ENCODE results near the gene HMCN2.

HMCN2 gene

DNA sequence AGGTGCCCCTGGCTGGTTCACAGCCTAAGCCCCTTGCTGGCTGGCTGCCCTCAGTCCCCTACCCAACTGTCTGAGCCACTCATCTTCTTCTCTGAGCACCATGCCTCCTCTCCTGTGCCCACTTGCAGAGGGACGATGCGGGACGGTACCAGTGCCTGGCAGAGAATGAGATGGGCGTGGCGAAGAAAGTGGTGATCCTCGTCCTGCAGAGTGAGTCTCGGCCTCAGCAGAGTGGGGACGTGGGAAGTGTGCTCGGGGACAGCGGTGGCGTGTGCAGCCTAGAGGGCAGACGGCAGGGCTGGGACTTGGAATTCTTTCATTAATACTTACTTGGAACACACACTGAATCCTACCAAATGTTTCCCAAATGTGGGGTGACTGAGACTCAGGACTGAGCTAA is 144.9 kb downstream of the HMCN2 start:
- DNase-seq (ENCODE audit: low read depth in 1 of 2, low spot score in 1 of 2): no peak

DNA sequence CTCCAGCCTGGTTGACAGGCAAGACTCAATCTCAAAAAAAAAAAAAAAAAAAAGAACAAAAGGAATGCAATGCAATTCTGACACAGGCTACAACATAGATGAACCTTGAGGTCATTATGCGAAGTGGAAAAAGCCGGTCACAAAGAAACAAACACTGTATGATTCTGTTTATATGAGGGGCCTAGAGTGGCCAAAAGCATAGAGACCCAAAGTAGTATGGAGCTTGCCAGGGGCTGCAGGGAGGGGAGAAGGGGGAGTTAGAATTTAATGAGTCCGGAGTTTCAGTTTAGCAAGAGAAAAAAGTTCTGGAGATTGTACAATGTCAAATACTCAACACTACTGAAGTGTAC is 146.0 kb downstream of the HMCN2 start:
- DNase-seq (ENCODE audit: low read depth in 1 of 2, low spot score in 1 of 2): no peak

DNA sequence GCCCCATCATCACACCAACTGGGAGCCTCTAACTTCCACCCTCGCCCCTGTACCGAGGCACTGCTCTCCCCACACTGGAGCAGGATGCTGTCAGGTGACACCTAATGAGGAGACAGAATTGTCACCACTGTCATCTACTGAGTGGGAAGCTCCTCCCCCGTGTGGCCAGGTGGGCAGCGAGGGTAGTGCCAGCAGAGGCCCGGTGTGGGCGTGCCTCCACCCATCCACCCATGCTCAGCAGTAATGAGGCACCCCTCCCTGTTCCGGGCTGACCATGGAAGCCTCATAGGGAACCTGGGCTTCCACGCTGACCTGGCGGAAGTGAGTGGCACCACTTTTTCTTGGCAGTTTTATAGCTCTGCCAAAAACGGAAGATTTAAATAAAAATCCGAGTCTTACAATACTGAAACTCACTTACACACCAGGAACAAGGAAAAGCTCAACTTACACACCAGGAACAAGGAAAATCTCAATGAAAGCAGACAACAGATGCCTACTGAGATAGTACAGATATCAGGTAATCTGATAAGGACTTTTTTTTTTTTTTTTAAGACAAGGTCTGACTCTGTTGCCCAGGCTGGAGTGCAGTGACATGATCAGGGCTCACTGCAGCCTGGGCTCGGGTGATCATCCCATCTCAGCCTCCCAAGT is 148.6 kb downstream of the HMCN2 start:
- no peak for DNase-seq (ENCODE audit: low read depth in 1 of 2, low spot score in 1 of 2)

DNA sequence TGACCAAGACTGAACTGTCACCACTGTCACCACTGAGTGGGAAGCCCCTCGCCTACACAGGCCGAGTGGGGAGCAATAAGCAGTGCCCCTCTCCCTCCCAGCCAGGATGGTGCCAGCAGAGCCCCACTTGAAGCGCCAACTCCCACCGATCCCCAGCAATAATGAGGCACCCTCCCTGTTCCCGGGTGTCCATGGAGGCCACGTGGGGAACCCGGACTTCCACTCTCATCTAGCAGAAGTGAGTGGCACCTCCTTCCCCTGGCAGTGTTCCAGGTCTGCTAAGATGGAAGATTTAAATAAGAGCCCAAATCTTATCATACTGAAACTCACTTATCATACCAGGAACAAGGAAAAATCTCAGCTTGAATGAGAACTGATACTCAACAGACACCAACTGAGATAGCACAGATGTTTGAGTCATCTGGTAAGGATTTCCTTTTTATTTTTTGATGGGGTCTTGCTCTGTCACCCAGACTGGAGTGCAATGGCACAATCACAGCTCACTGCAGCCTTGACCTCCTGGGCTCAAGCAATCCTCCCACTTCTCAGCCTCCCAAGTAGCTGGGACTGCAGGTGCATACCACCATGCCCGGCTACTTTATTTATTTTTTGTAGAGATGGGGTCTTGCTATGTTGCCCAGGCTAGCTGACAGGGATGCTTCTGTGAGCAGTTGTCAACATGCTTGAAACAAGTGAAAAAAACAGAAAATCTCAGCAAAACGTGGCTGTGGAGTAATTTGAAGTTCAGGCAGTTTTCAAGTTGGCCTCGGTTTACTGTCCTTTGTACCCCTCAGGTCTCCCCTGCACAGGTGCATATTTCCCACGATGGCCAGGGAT is 149.6 kb downstream of the HMCN2 start:
- DNase-seq (ENCODE audit: low read depth in 1 of 2, low spot score in 1 of 2): no peak

DNA sequence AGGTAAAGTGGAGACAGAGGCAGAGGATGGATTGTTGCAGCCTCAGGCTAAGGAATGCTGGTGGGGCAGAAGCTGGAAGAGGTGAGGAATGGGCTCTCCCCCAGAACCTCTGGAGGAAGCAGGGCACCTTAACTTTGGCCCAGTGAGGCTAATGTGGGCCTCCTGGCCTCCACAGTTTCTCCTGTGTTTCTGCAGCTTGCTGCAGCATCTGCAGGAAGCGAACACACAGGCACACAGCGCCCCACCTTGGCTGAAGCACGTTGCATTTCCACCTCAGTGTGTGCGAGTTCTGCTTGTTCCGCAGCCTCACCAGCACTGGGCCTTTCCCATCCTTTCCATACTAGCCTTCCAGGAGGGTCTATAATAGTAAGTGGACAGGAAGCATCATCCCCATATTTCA is 152.0 kb downstream of the HMCN2 start:
- no peak for DNase-seq (ENCODE audit: low read depth in 1 of 2, low spot score in 1 of 2)

DNA sequence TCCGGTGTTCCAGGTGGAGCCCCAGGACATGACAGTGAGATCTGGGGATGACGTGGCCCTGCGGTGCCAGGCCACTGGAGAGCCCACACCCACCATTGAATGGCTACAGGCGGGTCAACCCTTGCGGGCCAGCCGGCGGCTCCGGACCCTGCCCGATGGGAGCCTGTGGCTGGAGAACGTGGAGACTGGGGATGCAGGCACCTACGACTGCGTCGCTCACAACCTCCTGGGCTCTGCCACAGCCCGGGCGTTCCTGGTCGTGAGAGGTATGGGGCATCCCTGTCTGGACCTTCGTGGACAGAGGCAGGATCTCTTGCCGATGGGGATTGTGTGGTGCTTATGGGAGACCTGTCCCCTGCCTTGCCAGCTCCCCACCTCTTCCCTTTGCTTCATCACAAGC is 153.2 kb downstream of the HMCN2 start:
- DNase-seq (ENCODE audit: low read depth in 1 of 2, low spot score in 1 of 2): no peak

DNA sequence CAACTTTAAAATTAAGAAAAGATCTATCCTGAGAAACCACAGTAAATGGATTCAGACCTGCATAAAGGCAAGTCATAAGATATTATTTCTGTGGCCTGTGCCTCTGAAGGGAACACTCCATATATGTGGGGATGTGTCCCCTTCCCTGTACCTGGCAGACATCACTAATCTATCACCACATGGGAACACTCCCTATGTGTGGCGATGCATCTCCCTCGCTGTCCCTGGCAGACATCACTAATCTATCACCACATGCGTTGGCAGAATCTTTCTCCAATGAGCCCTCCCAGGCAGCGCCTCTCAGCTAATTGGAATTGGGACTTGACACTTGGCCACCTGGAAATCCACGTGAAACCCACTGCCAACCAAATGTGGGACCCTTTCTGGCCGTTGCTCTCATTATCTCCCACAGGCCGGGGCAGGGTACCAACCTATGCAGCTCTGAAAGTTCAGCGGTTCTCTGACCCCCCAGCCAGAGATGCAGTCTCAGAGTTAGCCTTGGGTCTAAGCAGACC is 154.0 kb downstream of the HMCN2 start:
- no peak for DNase-seq (ENCODE audit: low read depth in 1 of 2, low spot score in 1 of 2)

DNA sequence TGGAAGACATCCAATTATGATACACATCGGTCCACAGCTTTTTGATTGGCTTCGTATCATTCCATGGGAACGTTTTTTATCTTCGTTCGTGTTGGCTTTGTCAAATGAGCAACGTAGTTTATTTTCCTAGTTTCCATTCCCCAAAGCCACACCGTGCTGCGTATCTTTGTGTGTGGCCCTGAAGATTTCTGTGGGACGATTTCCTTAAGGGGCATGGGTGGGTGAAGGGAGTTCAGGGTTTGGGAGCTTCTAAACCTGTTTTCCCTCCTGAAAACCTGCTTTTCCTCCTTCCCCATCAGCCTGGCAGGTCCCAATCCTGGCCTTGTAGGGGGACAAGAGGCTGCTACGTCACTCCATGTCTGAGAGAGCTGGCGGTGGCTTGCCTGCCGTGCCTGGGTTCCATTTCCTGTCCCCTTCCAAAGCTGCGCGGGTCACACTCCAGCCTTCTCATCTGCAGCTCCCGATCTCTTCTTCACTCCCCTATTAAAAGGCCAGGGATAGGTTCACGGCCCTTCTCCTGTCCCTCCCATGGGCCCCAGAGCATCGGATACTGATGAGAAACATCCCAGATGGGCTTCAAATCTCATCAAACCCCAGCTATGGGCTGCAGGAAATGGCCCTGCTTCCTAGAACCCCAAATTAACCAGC is 155.7 kb downstream of the HMCN2 start:
- no peak for DNase-seq (ENCODE audit: low read depth in 1 of 2, low spot score in 1 of 2)

DNA sequence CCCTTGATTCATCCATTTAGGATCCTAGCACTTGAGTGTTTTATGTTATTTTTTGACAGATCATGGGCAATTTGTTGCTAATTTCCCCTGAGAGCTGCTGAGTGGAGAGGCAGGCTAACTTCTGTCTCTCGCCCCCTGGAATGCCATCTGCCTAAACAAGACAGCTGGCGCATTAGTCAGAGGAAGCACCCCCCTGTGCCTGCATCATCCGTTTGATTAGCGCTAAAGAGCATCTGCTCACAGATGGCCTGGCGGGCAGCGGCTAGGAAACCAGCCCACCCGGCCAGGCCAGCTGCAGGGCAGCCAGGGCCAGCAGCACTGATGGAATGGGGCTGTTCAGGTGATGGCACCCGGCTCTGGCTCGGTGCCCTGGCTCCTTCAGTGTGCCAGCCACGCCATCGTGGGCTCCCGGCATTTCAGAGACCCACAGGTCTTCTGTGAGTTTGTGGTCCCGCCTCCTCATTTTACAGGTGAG is 156.3 kb downstream of the HMCN2 start:
- no peak for DNase-seq (ENCODE audit: low read depth in 1 of 2, low spot score in 1 of 2)

DNA sequence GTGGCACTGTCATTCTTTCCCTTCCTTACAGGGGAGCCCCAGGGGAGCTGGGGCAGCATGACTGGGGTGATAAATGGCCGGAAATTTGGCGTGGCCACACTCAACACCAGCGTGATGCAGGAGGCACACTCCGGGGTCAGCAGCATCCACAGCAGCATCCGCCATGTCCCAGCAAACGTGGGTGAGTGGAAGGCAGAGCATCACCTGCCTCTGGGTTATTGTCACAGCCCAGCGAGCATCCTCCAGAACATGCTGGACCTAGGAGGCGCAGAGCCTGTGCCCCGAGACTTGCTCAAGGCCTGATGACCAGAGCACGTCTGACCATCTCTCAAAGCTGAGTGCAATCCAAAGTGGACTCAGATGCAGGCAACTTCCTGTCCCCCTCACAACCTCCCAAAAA is 157.0 kb downstream of the HMCN2 start:
- no peak for DNase-seq (ENCODE audit: low read depth in 1 of 2, low spot score in 1 of 2)

DNA sequence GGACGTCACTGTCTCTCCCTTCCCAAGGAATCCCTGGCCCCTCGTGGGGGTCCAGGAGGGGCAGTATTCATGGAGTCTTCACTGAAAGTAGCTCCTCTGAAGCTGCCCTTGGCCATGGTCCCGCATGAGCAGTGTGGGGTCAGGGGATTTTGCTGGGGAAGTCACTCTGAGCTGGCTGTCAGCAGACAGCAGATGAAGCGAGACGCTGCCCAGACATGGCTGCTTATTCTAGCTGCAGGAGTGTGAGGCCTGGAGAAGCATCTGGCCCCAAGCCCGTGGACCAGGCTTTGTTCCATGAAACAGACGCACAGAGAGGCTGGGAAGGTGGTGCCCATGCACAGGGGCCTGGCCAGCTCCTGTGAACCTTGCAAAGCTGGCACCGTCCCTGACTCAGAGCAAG is 157.7 kb downstream of the HMCN2 start:
- no peak for DNase-seq (ENCODE audit: low read depth in 1 of 2, low spot score in 1 of 2)

DNA sequence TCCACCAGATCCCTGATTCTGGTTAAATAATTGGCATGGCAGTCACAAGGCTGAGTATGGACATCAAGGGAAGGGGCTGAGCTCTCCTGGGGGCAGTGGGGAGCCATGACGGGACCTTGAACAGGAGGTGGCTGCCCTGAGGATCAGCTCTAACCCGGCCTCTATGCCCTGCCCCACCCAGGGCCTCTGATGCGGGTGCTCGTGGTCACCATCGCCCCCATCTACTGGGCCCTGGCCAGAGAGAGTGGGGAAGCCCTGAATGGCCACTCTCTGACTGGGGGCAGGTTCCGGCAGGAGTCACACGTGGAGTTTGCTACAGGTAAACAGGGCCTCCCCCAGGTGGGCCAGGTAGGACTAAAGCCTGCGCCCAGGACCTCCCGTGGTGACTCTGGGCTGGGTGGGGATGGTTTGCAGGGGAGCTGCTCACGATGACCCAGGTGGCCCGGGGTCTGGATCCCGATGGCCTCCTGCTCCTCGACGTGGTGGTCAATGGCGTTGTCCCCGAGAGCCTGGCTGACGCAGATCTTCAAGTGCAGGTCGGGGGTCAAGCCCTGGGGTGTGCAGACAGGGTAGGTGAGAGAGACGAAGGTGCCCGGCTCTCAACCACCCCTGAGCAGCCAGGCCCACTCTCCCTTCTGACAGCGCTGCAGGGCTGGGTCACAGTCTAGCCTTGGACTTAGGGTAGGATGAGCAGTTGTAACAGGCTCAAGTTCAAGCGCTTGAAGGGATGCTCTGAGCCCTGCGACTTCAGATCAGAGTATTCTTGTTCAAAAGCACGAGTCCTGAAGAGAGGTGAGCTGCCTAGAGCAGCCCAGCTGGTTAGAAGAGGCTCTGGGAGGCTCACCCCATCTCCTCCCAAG is 159.3 kb downstream of the HMCN2 start:
- DNase-seq (ENCODE audit: low read depth in 1 of 2, low spot score in 1 of 2): no peak

DNA sequence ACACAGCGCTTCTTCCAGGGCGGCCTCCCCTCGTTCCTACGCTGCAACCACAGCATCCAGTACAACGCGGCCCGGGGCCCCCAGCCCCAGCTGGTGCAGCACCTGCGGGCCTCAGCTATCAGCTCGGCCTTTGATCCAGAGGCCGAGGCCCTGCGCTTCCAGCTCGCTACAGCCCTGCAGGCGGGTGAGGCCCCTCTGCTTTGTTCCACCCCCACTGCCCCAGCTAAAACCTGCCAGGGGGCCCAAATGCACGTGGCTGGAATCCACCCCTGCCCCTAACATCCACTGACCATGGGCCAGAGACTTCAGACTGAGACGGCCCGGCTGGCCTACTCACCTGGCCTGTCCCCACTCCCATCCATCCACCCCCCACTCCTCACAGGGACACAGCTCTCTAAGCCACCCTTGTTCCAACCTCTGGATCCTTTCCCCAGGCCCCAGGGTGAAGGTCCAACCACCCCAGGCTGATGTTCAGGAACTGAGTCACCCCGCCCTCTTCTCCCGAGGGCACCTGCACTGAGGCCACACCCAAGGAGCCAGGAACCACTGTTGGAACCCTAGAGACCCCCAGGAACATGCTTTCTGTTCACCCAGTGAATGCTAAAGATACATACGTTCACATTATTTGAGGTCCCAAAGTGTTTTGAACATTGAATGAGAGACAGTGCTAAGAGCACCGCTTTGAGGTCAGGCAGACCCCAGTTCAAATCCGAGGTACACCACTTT is 160.3 kb downstream of the HMCN2 start:
- no peak for DNase-seq (ENCODE audit: low read depth in 1 of 2, low spot score in 1 of 2)

DNA sequence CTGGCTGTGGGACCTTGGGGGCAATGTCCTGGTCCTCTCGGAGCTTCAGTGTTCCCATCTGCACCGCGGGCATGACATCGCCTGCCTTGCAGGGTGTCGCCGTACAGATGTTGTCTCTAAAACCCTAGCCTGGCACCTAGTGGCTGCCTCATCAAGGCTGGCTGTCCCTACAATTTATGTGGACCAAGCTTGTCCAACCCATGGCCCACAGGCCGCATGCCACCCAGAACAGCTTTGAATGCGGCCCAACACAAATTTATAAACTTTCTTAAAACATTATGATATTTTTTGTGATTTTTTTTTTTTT is 160.9 kb downstream of the HMCN2 start:
- no peak for DNase-seq (ENCODE audit: low read depth in 1 of 2, low spot score in 1 of 2)

DNA sequence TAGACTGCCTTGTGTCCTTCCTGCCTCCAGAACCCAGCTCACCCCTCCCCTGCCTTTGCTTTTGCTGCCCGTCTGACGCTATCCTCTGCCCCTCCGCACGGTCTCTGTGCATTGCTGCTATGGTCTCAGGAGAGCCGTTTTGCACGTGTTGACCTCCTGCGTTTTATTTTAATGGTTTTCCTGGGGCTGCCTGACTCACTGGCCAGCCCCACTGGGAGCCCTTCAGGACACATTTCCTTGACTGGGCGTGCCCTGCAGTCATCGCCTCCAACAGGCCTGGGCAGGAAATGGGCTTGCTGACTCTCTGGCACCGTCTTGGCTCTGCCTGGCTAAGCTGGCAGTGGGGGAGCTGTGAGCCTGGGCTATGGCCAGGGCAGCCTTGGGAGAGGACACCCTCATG is 161.3 kb downstream of the HMCN2 start:
- no peak for DNase-seq (ENCODE audit: low read depth in 1 of 2, low spot score in 1 of 2)

DNA sequence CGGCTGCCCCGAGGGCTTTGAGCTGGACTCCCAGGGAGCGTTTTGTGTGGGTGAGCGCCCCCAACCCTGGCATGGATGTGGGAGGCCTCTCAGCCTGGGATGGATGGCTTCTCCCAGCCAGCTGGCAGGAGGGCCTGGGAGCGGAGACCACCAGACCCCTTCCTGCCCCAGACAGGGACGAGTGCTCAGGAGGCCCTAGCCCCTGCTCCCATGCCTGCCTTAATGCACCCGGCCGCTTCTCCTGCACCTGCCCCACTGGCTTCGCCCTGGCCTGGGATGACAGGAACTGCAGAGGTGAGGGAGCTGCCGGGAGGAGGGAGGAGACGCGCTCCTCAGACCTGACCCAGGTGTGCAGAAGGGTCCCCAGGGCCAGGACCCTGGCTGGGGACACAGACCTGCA is 161.8 kb downstream of the HMCN2 start:
- DNase-seq (ENCODE audit: low read depth in 1 of 2, low spot score in 1 of 2): no peak

DNA sequence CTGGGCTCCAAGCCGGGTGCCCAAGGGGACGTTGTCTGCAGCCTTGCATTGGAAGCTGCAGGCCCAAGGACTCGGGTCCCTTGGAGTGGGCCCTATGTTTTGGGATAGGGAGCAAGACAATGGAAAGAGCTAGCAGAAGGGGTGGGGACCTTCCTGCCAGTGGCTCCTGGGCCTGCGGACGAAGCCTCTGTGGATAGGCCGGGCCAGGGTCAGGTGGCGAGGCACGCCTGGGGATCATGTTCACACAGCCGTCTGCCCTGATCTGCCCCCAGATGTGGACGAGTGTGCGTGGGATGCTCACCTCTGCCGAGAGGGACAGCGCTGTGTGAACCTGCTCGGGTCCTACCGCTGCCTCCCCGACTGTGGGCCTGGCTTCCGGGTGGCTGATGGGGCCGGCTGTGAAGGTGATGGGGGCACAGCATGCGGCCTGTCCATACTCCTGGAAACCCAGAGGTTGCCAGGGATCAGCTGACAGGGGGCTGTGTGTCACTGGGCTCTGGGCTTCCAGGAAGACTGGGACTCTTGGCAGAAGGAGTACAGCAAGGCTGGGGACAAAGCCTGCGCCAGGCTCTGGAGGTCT is 162.6 kb downstream of the HMCN2 start:
- no peak for DNase-seq (ENCODE audit: low read depth in 1 of 2, low spot score in 1 of 2)

DNA sequence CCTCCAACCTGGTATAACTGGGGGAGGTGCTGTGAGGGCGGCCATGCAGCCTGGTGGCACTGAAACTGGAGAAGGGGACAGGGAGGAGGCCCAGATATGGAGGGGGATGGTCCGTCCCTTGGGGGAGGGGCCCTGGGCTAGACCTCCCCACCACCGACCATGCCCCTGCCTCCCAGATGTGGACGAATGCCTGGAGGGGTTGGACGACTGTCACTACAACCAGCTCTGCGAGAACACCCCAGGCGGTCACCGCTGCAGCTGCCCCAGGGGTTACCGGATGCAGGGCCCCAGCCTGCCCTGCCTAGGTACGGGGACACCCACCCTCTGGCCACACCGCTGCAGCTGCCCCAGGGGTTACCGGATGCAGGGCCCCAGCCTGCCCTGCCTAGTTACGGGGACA is 163.8 kb downstream of the HMCN2 start:
- DNase-seq (ENCODE audit: low read depth in 1 of 2, low spot score in 1 of 2): no peak

DNA sequence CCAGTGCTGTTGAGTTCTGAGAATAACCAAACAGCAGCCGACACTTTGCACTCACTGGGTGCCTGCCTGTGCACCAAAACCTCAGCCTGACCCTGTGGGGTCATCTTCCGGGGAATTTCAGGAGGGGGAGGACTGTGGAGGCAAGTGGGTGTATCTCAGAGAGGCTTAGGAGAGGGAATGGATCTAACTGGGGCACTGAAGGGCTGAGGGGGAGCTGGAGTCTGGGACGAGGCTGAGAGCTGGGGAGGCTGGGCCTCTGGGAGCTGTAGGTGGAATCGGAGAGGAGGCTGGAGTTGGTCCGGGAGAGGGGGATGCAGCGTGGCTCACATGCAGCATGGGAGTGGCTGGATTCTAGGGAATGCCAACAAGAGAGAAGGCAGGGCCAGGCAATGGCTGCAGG is 164.3 kb downstream of the HMCN2 start:
- no peak for DNase-seq (ENCODE audit: low read depth in 1 of 2, low spot score in 1 of 2)

DNA sequence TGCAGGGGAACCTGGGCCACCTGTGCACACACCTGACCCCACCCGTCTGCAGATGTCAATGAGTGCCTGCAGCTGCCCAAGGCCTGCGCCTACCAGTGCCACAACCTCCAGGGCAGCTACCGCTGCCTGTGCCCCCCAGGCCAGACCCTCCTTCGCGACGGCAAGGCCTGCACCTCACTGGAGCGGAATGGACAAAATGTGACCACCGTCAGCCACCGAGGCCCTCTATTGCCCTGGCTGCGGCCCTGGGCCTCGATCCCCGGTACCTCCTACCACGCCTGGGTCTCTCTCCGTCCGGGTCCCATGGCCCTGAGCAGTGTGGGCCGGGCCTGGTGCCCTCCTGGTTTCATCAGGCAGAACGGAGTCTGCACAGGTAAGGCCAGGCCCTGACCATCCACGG is 164.7 kb downstream of the HMCN2 start:
- DNase-seq (ENCODE audit: low read depth in 1 of 2, low spot score in 1 of 2): no peak

Data from stimulated activated CD4-positive, alpha-beta T cell treated with anti-CD3 and anti-CD28 coated beads, Interleukin-15, amount 100 ng/mL, for 1 hour (primary cell).